Articular chondrocyte of knee joint (primary cell): ENCODE measurements around the gene RBAK. TPM values are rescaled to one million over a fixed set of nuclear protein-coding genes. Genes with fewer than 3 reads are reported as not detected.

ENCODE experiments used
- small RNA-seq: library from RNA; depleted of rRNA; stranded (forward); fragments of <200 nt; gene quantifications from one replicate; pipeline ENCODE3, GENCODE V24; 2012
- total RNA-seq: library from RNA; depleted of rRNA; stranded (reverse); fragments of >200 nt; gene quantifications from 2 replicates; pipeline ENCODE4 v1.2.3, GENCODE V29; 2012

RBAK gene
- 16.5 and 17.0 TPM in 2 replicates for total RNA-seq

GRCh38 chr7:5045558-5046396 lies at the start of gene RBAK:
TSS of gene RBAK (plus strand) at chr7:5045860. CDS start at chr7:5048077, 2,217 bp downstream.

Small RNAs within 50 kb of the gene (small RNA-seq; reads per million reads assigned to genes)
- not detected for gene AC092032.1

Other genes with a start within 250 kb of the RBAK start
- gene PAPOLB, start 183.8 kb upstream of the RBAK start, total RNA-seq = 0.22 and 0.39 TPM in 2 replicates
- gene RADIL, start 162.1 kb upstream of the RBAK start, total RNA-seq = 1.0 and 1.6 TPM in 2 replicates
- not detected in 2 replicates for gene MMD2, start 86.7 kb upstream of the RBAK start, total RNA-seq
- 54.7 and 60.9 TPM in 2 replicates for gene WIPI2, start 144.4 kb downstream of the RBAK start, total RNA-seq
- gene SLC29A4, start 237.1 kb downstream of the RBAK start, total RNA-seq = 0.54 and 1.2 TPM in 2 replicates